Daoy (cell line): ENCODE results near the gene DERL2. TPM values are rescaled to one million over a fixed set of nuclear protein-coding genes. Genes with fewer than 3 reads are reported as not detected.
A peak's percentile ranks its signal among the peaks of the same experiment; 100 is the strongest.

Experiments
- DNase-seq: peaks from one replicate; pipeline ENCODE4 v3.0.0-alpha.2; 2015; ENCODE audit warnings: low read depth
- total RNA-seq: library from RNA; depleted of rRNA; stranded (reverse); fragments of >200 nt; shearing (Covaris generic); gene quantifications from 2 replicates; pipeline ENCODE4 v1.2.3, GENCODE V29; 2014; rRNA removed

DERL2 gene
- total RNA-seq, result 53.5 and 54.1 TPM in 2 replicates

- DNase-seq, result peak; percentile 65
Observed at GRCh38 chr17:5485270-5486205, at the start of gene DERL2. DERL2 (minus strand) TSS chr17:5486178; CDS start chr17:5486161, 17 bp downstream.

GRCh38 chr17:5535436-5535835, 49.5 kb upstream of the DERL2 start:
- DNase-seq, result no peak

- no peak for DNase-seq
Observed at GRCh38 chr17:5533486-5534315, 47.7 kb upstream of the DERL2 start.

- no peak for DNase-seq
Observed at GRCh38 chr17:5532581-5532980, 46.6 kb upstream of the DERL2 start.

GRCh38 chr17:5531085-5531418, 45.1 kb upstream of the DERL2 start:
- DNase-seq, result no peak

- no peak for DNase-seq
Observed at GRCh38 chr17:5530265-5531084, 44.5 kb upstream of the DERL2 start.

- no peak for DNase-seq
Observed at GRCh38 chr17:5527601-5528250, 41.7 kb upstream of the DERL2 start.

GRCh38 chr17:5526821-5527598, 41.0 kb upstream of the DERL2 start:
- DNase-seq, result peak; percentile 97

- DNase-seq, result no peak
Observed at GRCh38 chr17:5523249-5523648, 37.3 kb upstream of the DERL2 start.

- DNase-seq, result no peak
Observed at GRCh38 chr17:5522476-5522875, 36.5 kb upstream of the DERL2 start.

- peak; percentile 94 for DNase-seq
Observed at GRCh38 chr17:5516060-5516792, 30.2 kb upstream of the DERL2 start.

- no peak for DNase-seq
Observed at GRCh38 chr17:5514976-5515375, 29.0 kb upstream of the DERL2 start.

- DNase-seq, result no peak
Observed at GRCh38 chr17:5513628-5514027, 27.6 kb upstream of the DERL2 start.

GRCh38 chr17:5511401-5512225, 25.6 kb upstream of the DERL2 start:
- no peak for DNase-seq

- no peak for DNase-seq
Observed at GRCh38 chr17:5510771-5511170, 24.8 kb upstream of the DERL2 start.

GRCh38 chr17:5509482-5509881, 23.5 kb upstream of the DERL2 start:
- DNase-seq, result peak; percentile 94

GRCh38 chr17:5508810-5509209, 22.8 kb upstream of the DERL2 start:
- peak; percentile 86 for DNase-seq

- no peak for DNase-seq
Observed at GRCh38 chr17:5506307-5506706, 20.3 kb upstream of the DERL2 start.

- DNase-seq, result no peak
Observed at GRCh38 chr17:5502552-5502951, 16.6 kb upstream of the DERL2 start.
